Liver (tissue), 3 donors: ENCODE measurements around the gene SLC2A4RG.

Source experiments
- ATF3 ChIP-seq: IDR thresholded peaks from 2 replicates; pipeline ENCODE4 v1.6.1; 2016; ENCODE audit warnings: antibody characterized with exemption
- CTCF ChIP-seq: fragments of 150-350 bp; IDR thresholded peaks from 2 replicates; pipeline ENCODE4 v1.5.1; 2017; ENCODE audit warnings: improper control_type of control experiment, low read depth, low read length; ENCODE audit not compliant: missing input control
- EGR1 ChIP-seq, 2 donors: IDR thresholded peaks; 2 replicates each; pipeline ENCODE4 v1.6.1; 2016 to 2018; ENCODE audit warnings: antibody characterized with exemption in 2 of 2, low read depth in 2 of 2
- FOXA2 ChIP-seq: IDR thresholded peaks from 2 replicates; pipeline ENCODE4 v1.6.1; 2016; ENCODE audit warnings: antibody characterized with exemption
- GABPA ChIP-seq, 2 donors: IDR thresholded peaks in 1 of 2; conservative IDR thresholded peaks in 1 of 2; 2 replicates each; pipeline ENCODE4 v1.6.1; 2016; ENCODE audit warnings: antibody characterized with exemption in 2 of 2, mild to moderate bottlenecking in 1 of 2, moderate library complexity in 1 of 2
- HNF4A ChIP-seq, 2 donors: conservative IDR thresholded peaks; 2 replicates each; pipeline ENCODE4 v1.6.1; 2016; ENCODE audit warnings: antibody characterized with exemption in 2 of 2, mild to moderate bottlenecking in 2 of 2
- MAX ChIP-seq: IDR thresholded peaks from 2 replicates; pipeline ENCODE4 v1.6.1; 2016; ENCODE audit warnings: antibody characterized with exemption
- RAD21 ChIP-seq, 2 donors: IDR thresholded peaks; 2 replicates each; pipeline ENCODE4 v1.6.1; 2016; ENCODE audit warnings: antibody characterized with exemption in 2 of 2, mild to moderate bottlenecking in 2 of 2
- REST ChIP-seq: IDR thresholded peaks from 2 replicates; pipeline ENCODE4 v1.6.1; 2016; ENCODE audit warnings: antibody characterized with exemption, mild to moderate bottlenecking
- TAF1 ChIP-seq: conservative IDR thresholded peaks from 2 replicates; pipeline ENCODE4 v1.6.1; 2016; ENCODE audit warnings: antibody characterized with exemption, mild to moderate bottlenecking
- YY1 ChIP-seq: IDR thresholded peaks from 2 replicates; pipeline ENCODE4 v1.6.1; 2016; ENCODE audit warnings: antibody characterized with exemption, mild to moderate bottlenecking
- ZBTB33 ChIP-seq: IDR thresholded peaks from 2 replicates; pipeline ENCODE4 v1.6.1; 2016; ENCODE audit warnings: antibody characterized with exemption
- donor health status: healthy.
- donor health status: healthy.

GRCh38 chr20:63748070-63748933 lies 8.7 kb downstream of the SLC2A4RG start:
- TF ChIP-seq ZBTB33 (no peak), EGR1 (IDR thresholded peaks at IDR 0.05; ENCODE audit: low read depth in 2 of 2) (no peak), CTCF (no peak), TAF1 (no peak), GABPA (IDR thresholded peaks at IDR 0.05 in 1 of 2, conservative IDR thresholded peaks at IDR 0.05 in 1 of 2) (no peak), REST (no peak), YY1 (no peak), MAX (no peak), ATF3 (no peak), RAD21 (IDR thresholded peaks at IDR 0.05) (no peak), FOXA2 (no peak), HNF4A (conservative IDR thresholded peaks at IDR 0.05) (no peak)
